CD4-positive, CD25-positive, alpha-beta regulatory T cell (primary cell): ENCODE data around the gene APOLD1. TPM values are rescaled to one million over a fixed set of nuclear protein-coding genes. Genes with fewer than 3 reads are reported as not detected.
"Not testable (repeated sequence)": the region's sequence is repeated elsewhere in the genome, so short reads cannot be mapped to it uniquely, and the experiment has no call there.

Experiments used
- ATAC-seq, 2 donors: fragments of 150-1000 bp; cut with Tn5 transposase; one replicate each; pipeline ENCODE4 v1.10.0; 2021; ENCODE audit warnings: low read depth in 2 of 2, moderate number of reproducible peaks in 2 of 2, moderate library complexity in 1 of 2
- DNase-seq, 3 donors: peaks; one replicate each; pipeline versions ENCODE4 v3.0.0 to v3.0.0-alpha.2; 2012 to 2022; ENCODE audit warnings: mixed read lengths in 1 of 3
- H3K27ac ChIP-seq: one replicate; pipeline ENCODE4 v1.7.0; 2013; ENCODE audit warnings: mild to moderate bottlenecking, low read length; ENCODE audit not compliant: insufficient read depth, poor library complexity, severe bottlenecking
- H3K27me3 ChIP-seq: one replicate; pipeline ENCODE4 v1.7.0; 2013; ENCODE audit warnings: low read length; ENCODE audit not compliant: control insufficient read depth, insufficient read depth
- H3K36me3 ChIP-seq: one replicate; pipeline ENCODE4 v1.7.0; 2013; ENCODE audit warnings: mild to moderate bottlenecking, low read length, moderate library complexity; ENCODE audit not compliant: control insufficient read depth, insufficient read depth
- H3K4me1 ChIP-seq: 2 replicates; pipeline ENCODE4 v1.7.0; 2013; ENCODE audit warnings: mild to moderate bottlenecking, low read length; ENCODE audit not compliant: insufficient read depth, control insufficient read depth, poor library complexity, severe bottlenecking
- H3K4me3 ChIP-seq: one replicate; pipeline ENCODE4 v1.7.0; 2013; ENCODE audit warnings: low read depth, mild to moderate bottlenecking, low read length, moderate library complexity
- H3K9me3 ChIP-seq, 2 experiments: 1 replicate in 1 of 2; 2 replicates in 1 of 2; pipeline ENCODE4 v1.7.0; 2013; ENCODE audit warnings: low read length in 2 of 2, mild to moderate bottlenecking in 1 of 2, moderate library complexity in 1 of 2; ENCODE audit not compliant: control insufficient read depth in 2 of 2
- H3K27ac Mint-ChIP-seq, 3 donors: one replicate each; pipeline ENCODE4 v1.8.0; 2020 to 2022; ENCODE audit warnings: mild to moderate bottlenecking in 3 of 3, mixed read lengths in 3 of 3, moderate library complexity in 2 of 3
- H3K27me3 Mint-ChIP-seq: one replicate; pipeline ENCODE4 v1.8.0; 2022; ENCODE audit warnings: mild to moderate bottlenecking, mixed read lengths
- H3K36me3 Mint-ChIP-seq: one replicate; pipeline ENCODE4 v1.8.0; 2020; ENCODE audit warnings: mixed read lengths
- H3K4me1 Mint-ChIP-seq, 4 donors: one replicate each; pipeline ENCODE4 v1.8.0; 2020 to 2022; ENCODE audit warnings: mixed read lengths in 4 of 4, mild to moderate bottlenecking in 1 of 4
- H3K4me3 Mint-ChIP-seq, 4 donors: one replicate each; pipeline ENCODE4 v1.8.0; 2020 to 2022; ENCODE audit warnings: mild to moderate bottlenecking in 4 of 4, mixed read lengths in 4 of 4, moderate library complexity in 3 of 4
- H3K9me3 Mint-ChIP-seq, 7 donors: one replicate each; pipeline ENCODE4 v1.8.0; 2020 to 2022; ENCODE audit warnings: mixed read lengths in 7 of 7, mild to moderate bottlenecking in 3 of 7, moderate library complexity in 2 of 7
- polyA plus RNA-seq, 4 donors: library from polyadenylated mRNA; unstranded; fragments of 300-500 nt; fragmentation: Illumina TruSeq; gene quantifications; one replicate each; pipeline ENCODE4 v1.2.3, GENCODE V29; 2021
- total RNA-seq: library from RNA; stranded (reverse); gene quantifications from one replicate; pipeline ENCODE4 v1.2.3, GENCODE V29; 2022

The APOLD1 gene
- total and polyA plus RNA-seq, 5 donors from 2014 or later = 1.9 to 3.9 (median 2.8) TPM

DNA sequence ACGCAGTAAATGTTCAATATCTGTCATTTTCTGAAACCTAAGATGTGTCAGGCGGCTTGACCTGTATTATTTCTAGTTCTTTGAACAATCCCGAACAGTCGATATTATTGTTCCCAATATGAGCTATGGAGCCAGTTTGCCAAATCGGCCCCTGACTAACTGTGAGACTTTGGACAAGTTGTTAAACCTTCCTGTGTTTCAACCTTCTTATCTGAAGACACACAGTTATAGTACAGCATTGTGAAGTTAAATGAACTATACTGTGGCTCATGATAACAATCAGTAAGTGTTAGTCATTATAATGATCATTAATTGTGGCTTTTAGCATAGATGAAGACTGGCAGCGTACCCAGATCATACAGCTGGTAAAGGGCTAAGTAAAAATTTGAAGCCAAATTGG lies 51.1 kb downstream of the APOLD1 start:
- Histone ChIP-seq H3K9me3 (no peaks in the 10 kb centered on the region), H3K27ac (no peak overlapping the region), H3K4me3 (no peak overlapping the region), H3K36me3 (peaks cover 20% of the 10 kb centered on the region), H3K27me3 (no peaks in the 10 kb centered on the region), H3K4me1 (peaks cover 18% of the 10 kb centered on the region)
- H3K27ac Mint-ChIP-seq = peak overlapping the region in 2 of 3 donors; percentile 49 to 97
- peaks cover 24% of the 10 kb centered on the region for H3K36me3 Mint-ChIP-seq
- ATAC-seq (no peak), DNase-seq (no peak)
- H3K9me3 Mint-ChIP-seq = no peaks in the 10 kb centered on the region
- H3K27me3 Mint-ChIP-seq = no peaks in the 10 kb centered on the region
- peaks cover 12 to 34% (median 26%) of the 10 kb centered on the region in 4 donors for H3K4me1 Mint-ChIP-seq
- no peak overlapping the region for H3K4me3 Mint-ChIP-seq

GRCh38 chr12:12837025-12837812 lies 51.8 kb downstream of the APOLD1 start:
- DNase-seq (peak in 2 of 3 donors; percentile 59 to 87), ATAC-seq (peak; percentile 71)
- peaks cover 20% of the 10 kb centered on the region for H3K36me3 Mint-ChIP-seq
- H3K4me1 ChIP-seq = peaks cover 18% of the 10 kb centered on the region
- H3K27ac ChIP-seq = no peak overlapping the region
- H3K4me3 ChIP-seq = no peak overlapping the region
- peaks cover 12 to 34% (median 26%) of the 10 kb centered on the region in 4 donors for H3K4me1 Mint-ChIP-seq
- H3K27me3 Mint-ChIP-seq = no peaks in the 10 kb centered on the region
- no peaks in the 10 kb centered on the region for H3K27me3 ChIP-seq
- H3K36me3 ChIP-seq = peaks cover 17% of the 10 kb centered on the region
- H3K27ac Mint-ChIP-seq = peak overlapping the region; percentile 91 to 97 (median 96)
- peak overlapping the region in 3 of 4 donors; percentile 2 to 75 (median 63) for H3K4me3 Mint-ChIP-seq
- no peaks in the 10 kb centered on the region for H3K9me3 Mint-ChIP-seq
- H3K9me3 ChIP-seq = no peaks in the 10 kb centered on the region

GRCh38 chr12:12837813-12838153 lies 52.3 kb downstream of the APOLD1 start:
- no peaks in the 10 kb centered on the region for H3K27me3 Mint-ChIP-seq
- peaks cover 18% of the 10 kb centered on the region for H3K4me1 ChIP-seq
- H3K27me3 ChIP-seq = no peaks in the 10 kb centered on the region
- no peak for ATAC-seq
- H3K36me3 Mint-ChIP-seq = peaks cover 17% of the 10 kb centered on the region
- H3K27ac ChIP-seq = peak overlapping the region; percentile 51
- peaks cover 12 to 39% (median 26%) of the 10 kb centered on the region in 4 donors for H3K4me1 Mint-ChIP-seq
- H3K4me3 Mint-ChIP-seq = peak overlapping the region in 1 of 4 donors; percentile 64
- H3K9me3 Mint-ChIP-seq = no peaks in the 10 kb centered on the region
- H3K9me3 ChIP-seq = no peaks in the 10 kb centered on the region
- peak in 1 of 3 donors; percentile 28 for DNase-seq
- H3K4me3 ChIP-seq = no peak overlapping the region
- peaks cover 12% of the 10 kb centered on the region for H3K36me3 ChIP-seq
- H3K27ac Mint-ChIP-seq = peak overlapping the region; percentile 91 to 97 (median 96)

DNA sequence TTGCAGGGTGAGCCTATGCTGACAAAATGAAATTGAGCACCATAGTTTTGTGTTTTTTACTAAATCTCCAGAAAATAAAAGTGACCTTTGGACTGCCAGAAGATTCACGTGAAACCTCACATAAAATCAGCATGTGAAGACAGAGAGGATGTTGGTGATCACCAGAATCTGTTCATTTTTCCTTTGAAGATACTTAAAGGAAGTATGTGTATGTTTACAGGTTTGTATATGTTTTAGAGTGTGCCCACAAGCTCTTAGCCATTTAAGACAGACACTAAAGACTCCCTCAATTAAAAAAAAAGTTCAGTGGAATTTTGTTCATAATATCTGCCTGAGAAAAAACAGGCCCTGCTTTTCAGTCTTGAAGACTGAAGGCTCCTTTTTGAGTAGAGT lies 53.5 kb downstream of the APOLD1 start:
- Mint-ChIP-seq H3K36me3 (peaks cover 6% of the 10 kb centered on the region), H3K4me1 (peaks cover 12 to 43% (median 26%) of the 10 kb centered on the region in 4 donors), H3K27ac (peak overlapping the region; percentile 91 to 97 (median 92)), H3K9me3 (no peaks in the 10 kb centered on the region), H3K4me3 (peak overlapping the region; percentile 1 to 79 (median 69)), H3K27me3 (no peaks in the 10 kb centered on the region)
- Histone ChIP-seq H3K4me3 (peak overlapping the region; percentile 43), H3K4me1 (peaks cover 18% of the 10 kb centered on the region), H3K27me3 (no peaks in the 10 kb centered on the region), H3K9me3 (no peaks in the 10 kb centered on the region), H3K36me3 (peaks cover 3% of the 10 kb centered on the region), H3K27ac (no peak overlapping the region)
- ATAC-seq (peak; percentile 53 to 63), DNase-seq (peak in 2 of 3 donors; percentile 38 to 84)

GRCh38 chr12:12839439-12839838 lies 54.0 kb downstream of the APOLD1 start:
- not testable (repeated sequence) for H3K36me3 Mint-ChIP-seq
- H3K4me3 Mint-ChIP-seq = peak overlapping the region in 3 of 4 donors; percentile 1 to 73 (median 65)

DNA sequence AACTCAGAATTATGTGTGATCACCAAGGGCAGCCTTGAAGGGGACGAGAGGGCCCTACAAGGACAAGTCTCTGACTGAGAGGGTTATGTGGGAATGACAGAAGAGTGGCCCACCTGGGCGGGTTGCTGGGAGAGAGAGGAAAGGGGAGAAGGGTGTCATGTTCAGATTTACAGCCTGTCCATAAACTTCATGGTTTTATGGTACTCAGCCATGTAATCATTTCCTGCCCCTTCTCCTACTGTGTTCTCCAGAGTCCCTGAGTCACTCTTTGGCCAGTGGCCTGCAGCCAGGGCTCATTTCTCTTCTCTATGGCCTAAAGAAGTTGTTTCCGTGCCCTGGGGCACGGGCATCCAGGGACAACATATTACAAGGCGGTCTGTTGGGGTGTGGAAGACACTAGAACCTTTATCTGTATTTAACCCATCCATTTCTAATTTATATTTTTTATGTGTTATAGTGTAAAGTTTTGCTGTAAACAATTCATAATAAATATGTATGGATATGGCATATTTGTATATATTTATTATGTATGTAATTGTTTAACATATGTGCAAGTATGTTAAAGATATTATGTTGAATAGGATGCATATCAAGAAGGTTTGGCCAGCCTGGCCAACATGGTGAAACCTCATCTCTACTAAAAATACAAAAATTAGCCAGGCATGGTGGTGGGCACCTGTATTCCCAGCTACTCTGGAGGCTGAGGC lies 54.6 kb downstream of the APOLD1 start:
- Histone ChIP-seq H3K4me3 (no peak overlapping the region), H3K27ac (no peak overlapping the region), H3K36me3 (peaks cover 2% of the 10 kb centered on the region), H3K4me1 (peaks cover 18% of the 10 kb centered on the region), H3K27me3 (no peaks in the 10 kb centered on the region), H3K9me3 (no peaks in the 10 kb centered on the region)
- no peaks in the 10 kb centered on the region for H3K9me3 Mint-ChIP-seq
- no peaks in the 10 kb centered on the region for H3K27me3 Mint-ChIP-seq
- no peak overlapping the region for H3K4me3 Mint-ChIP-seq
- peaks cover 5% of the 10 kb centered on the region for H3K36me3 Mint-ChIP-seq
- DNase-seq (no peak), ATAC-seq (no peak)
- peak overlapping the region; percentile 91 to 97 (median 92) for H3K27ac Mint-ChIP-seq
- H3K4me1 Mint-ChIP-seq = peaks cover 12 to 43% (median 26%) of the 10 kb centered on the region in 4 donors

More at GRCh38 chr12:12839439-12839838, 54.0 kb downstream of the APOLD1 start:
- H3K4me1 ChIP-seq = peaks cover 18% of the 10 kb centered on the region
- not testable (repeated sequence) for H3K9me3 Mint-ChIP-seq, ATAC-seq, H3K4me3 ChIP-seq, H3K36me3 ChIP-seq, DNase-seq, H3K9me3 ChIP-seq, H3K27me3 Mint-ChIP-seq, H3K27me3 ChIP-seq, H3K27ac ChIP-seq
- H3K27ac Mint-ChIP-seq = peak overlapping the region; percentile 91 to 97 (median 92)
- peaks cover 12 to 43% (median 26%) of the 10 kb centered on the region in 4 donors for H3K4me1 Mint-ChIP-seq

DNA sequence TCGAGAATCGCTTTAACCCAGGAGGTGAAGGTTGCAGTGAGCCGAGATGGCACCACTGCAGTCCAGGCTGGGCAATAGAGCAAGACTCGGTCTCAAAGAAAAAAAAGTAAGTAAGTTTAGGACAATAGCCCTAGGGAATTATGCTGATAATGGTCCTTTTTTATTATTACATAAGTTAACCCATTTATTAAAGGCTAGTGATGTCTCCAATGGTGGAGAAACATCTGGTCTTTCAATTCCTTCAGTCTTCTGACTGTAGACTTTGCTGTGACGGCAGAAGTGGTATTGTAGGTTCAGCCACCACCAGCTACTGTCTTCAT lies 55.1 kb downstream of the APOLD1 start:
- Histone ChIP-seq H3K27ac (no peak overlapping the region), H3K36me3 (no peaks in the 10 kb centered on the region), H3K4me1 (peaks cover 18% of the 10 kb centered on the region), H3K4me3 (no peak overlapping the region), H3K9me3 (no peaks in the 10 kb centered on the region), H3K27me3 (no peaks in the 10 kb centered on the region)
- DNase-seq = no peak
- no peaks in the 10 kb centered on the region for H3K27me3 Mint-ChIP-seq
- no peak overlapping the region for H3K4me3 Mint-ChIP-seq
- no peaks in the 10 kb centered on the region for H3K9me3 Mint-ChIP-seq
- peaks cover 12 to 45% (median 26%) of the 10 kb centered on the region in 4 donors for H3K4me1 Mint-ChIP-seq
- H3K36me3 Mint-ChIP-seq = peaks cover 5% of the 10 kb centered on the region
- no peak for ATAC-seq
- peak overlapping the region in 1 of 3 donors; percentile 31 for H3K27ac Mint-ChIP-seq
